Measurements from ENCODE around the gene ESRRA.

Gene ESRRA

DNA sequence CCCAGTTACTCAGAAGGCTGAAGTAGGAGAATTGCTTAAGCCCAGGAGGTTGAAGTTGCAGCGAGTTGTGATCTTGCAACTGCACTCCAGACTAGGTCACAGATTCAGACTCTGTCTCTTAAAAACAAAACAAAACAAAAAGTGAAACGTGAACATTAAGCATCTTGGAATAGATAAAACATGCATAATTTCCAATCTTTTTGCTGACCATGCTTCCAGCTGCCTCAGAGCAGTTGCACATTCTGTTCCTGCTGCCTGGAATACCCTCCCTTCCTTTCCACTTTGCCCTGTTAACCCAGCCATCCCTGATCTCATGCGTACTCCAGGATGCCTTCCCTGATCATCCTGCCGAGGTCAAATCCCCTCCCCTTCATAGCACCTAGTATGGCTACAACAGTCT lies 34.0 kb downstream of the ESRRA start:
- H2AK5ac ChIP-seq (ENCODE audit: low read length, severe bottlenecking): no peak overlapping the region
- H4K91ac ChIP-seq (ENCODE audit: low read length): no peak overlapping the region
- no peak overlapping the region for H3K23ac ChIP-seq (ENCODE audit: low read length in 2 of 2)
- H3K4me1 ChIP-seq (ENCODE audit: control insufficient read depth, insufficient read depth, low read depth, low read length): peaks cover 24% of the 10 kb centered on the region
- H2BK5ac ChIP-seq (ENCODE audit: low read depth, low read length, poor library complexity, severe bottlenecking): no peak overlapping the region
- no peaks in the 10 kb centered on the region for H3K9me3 ChIP-seq (ENCODE audit: control insufficient read depth, low read length)
- H3K36me3 ChIP-seq (ENCODE audit: control insufficient read depth in 1 of 2, insufficient read depth in 2 of 2, low read depth in 1 of 2, low read length in 2 of 2): no peaks in the 10 kb centered on the region
- H2AFZ ChIP-seq (ENCODE audit: low read depth, low read length): no peak overlapping the region
- no peak overlapping the region for H3K14ac ChIP-seq (ENCODE audit: low read length in 2 of 2)
- no peak overlapping the region for H3K4me3 ChIP-seq (ENCODE audit: insufficient read depth in 1 of 2, low read depth in 1 of 2, low read length in 2 of 2)
- WGBS: 70% methylated on average over 2 of the region's 4 CpGs
- H3K79me1 ChIP-seq (replicated peaks; ENCODE audit: low read length, poor library complexity, severe bottlenecking): no peaks in the 10 kb centered on the region
- H2BK12ac ChIP-seq (ENCODE audit: low read length in 2 of 2): no peak overlapping the region
- no peak overlapping the region for H3K4me2 ChIP-seq (ENCODE audit: low read length, poor library complexity, severe bottlenecking)
- H3K27me3 ChIP-seq (ENCODE audit: control insufficient read depth in 1 of 2, insufficient read depth in 1 of 2, low read length in 2 of 2): peaks cover 0 to 13% of the 10 kb centered on the region in 2 experiments
- H3K18ac ChIP-seq (ENCODE audit: low read depth in 1 of 2, low read length in 2 of 2): no peak overlapping the region
- H2BK120ac ChIP-seq (ENCODE audit: low read depth, low read length): no peak overlapping the region
- no peak for DNase-seq
- no peak overlapping the region for H3K9ac ChIP-seq (ENCODE audit: low read length)
- H3K4ac ChIP-seq (ENCODE audit: low read depth in 1 of 2, low read length in 2 of 2): no peak overlapping the region
- no peak overlapping the region for H4K8ac ChIP-seq (ENCODE audit: low read length)
- no peak overlapping the region for H2BK15ac ChIP-seq (ENCODE audit: low read depth, poor library complexity, severe bottlenecking)
- H3K27ac ChIP-seq (ENCODE audit: low read length, poor library complexity, severe bottlenecking): no peak overlapping the region

DNA sequence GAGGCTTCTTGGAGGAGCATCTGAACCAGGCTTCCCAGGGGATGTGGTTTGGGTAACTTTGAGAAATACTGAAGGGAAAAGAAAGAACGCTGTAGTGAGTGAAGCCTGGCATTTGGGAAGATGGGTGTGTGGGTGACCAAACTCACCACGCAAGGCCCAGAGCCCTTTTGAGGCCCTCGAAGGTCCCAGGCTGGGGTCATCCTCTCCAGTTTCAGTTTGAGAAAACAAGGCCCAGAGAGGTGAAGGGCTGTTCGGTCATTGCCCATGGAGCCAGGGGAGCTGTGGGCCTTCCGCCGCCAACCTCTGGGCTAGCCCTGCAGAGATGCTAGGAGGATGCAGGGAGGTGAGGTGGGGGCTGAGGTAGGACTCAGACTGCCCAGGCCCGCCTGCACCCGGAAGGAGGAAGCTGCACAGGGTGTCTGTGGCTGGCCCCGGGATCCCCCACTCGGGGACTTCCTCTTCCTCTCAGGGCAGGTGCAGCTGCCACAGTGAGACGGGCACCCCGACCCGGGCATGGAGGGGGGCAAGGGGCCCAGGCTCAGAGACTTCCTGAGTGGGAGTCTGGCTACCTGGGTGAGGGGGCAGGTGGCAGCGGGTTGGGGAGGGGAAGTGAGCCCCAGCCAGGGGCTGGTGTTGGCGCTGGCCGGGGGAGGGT lies 34.6 kb downstream of the ESRRA start, which contains the start of gene CCDC88B:
CCDC88B (plus strand) TSS at position 451 of the 655 bp plus-strand sequence; CDS start at position 514, 63 bp downstream.
- Histone ChIP-seq H3K27ac (ENCODE audit: low read length, poor library complexity, severe bottlenecking) (no peak within 1 kb of the TSS), H4K91ac (ENCODE audit: low read length) (peak within 1 kb of the TSS; percentile 4), H3K4me1 (ENCODE audit: control insufficient read depth, insufficient read depth, low read depth, low read length) (peaks cover 21% of the 10 kb centered on the region), H3K4ac (ENCODE audit: low read depth in 1 of 2, low read length in 2 of 2) (no peak within 1 kb of the TSS), H3K23ac (ENCODE audit: low read length in 2 of 2) (no peak within 1 kb of the TSS), H3K9me3 (ENCODE audit: control insufficient read depth, low read length) (no peaks in the 10 kb centered on the region), H3K14ac (ENCODE audit: low read length in 2 of 2) (no peak within 1 kb of the TSS), H2AFZ (ENCODE audit: low read depth, low read length) (no peak within 1 kb of the TSS), H3K36me3 (ENCODE audit: control insufficient read depth in 1 of 2, insufficient read depth in 2 of 2, low read depth in 1 of 2, low read length in 2 of 2) (no peaks in the 10 kb centered on the region), H4K8ac (ENCODE audit: low read length) (no peak within 1 kb of the TSS), H2BK5ac (ENCODE audit: low read depth, low read length, poor library complexity, severe bottlenecking) (no peak within 1 kb of the TSS), H2AK5ac (ENCODE audit: low read length, severe bottlenecking) (no peak within 1 kb of the TSS), H3K27me3 (ENCODE audit: control insufficient read depth in 1 of 2, insufficient read depth in 1 of 2, low read length in 2 of 2) (peaks cover 0 to 13% of the 10 kb centered on the region in 2 experiments), H3K18ac (ENCODE audit: low read depth in 1 of 2, low read length in 2 of 2) (peak within 1 kb of the TSS in 1 of 2 experiments; percentile 14), H3K79me1 (replicated peaks; ENCODE audit: low read length, poor library complexity, severe bottlenecking) (no peaks in the 10 kb centered on the region), H3K4me2 (ENCODE audit: low read length, poor library complexity, severe bottlenecking) (no peak within 1 kb of the TSS), H2BK15ac (ENCODE audit: low read depth, poor library complexity, severe bottlenecking) (no peak within 1 kb of the TSS), H2BK12ac (ENCODE audit: low read length in 2 of 2) (no peak within 1 kb of the TSS), H2BK120ac (ENCODE audit: low read depth, low read length) (no peak within 1 kb of the TSS), H3K9ac (ENCODE audit: low read length) (no peak within 1 kb of the TSS), H3K4me3 (ENCODE audit: insufficient read depth in 1 of 2, low read depth in 1 of 2, low read length in 2 of 2) (no peak within 1 kb of the TSS)
- no peak for DNase-seq
- WGBS: 90% methylated on average over 16 of the region's 16 CpGs

DNA sequence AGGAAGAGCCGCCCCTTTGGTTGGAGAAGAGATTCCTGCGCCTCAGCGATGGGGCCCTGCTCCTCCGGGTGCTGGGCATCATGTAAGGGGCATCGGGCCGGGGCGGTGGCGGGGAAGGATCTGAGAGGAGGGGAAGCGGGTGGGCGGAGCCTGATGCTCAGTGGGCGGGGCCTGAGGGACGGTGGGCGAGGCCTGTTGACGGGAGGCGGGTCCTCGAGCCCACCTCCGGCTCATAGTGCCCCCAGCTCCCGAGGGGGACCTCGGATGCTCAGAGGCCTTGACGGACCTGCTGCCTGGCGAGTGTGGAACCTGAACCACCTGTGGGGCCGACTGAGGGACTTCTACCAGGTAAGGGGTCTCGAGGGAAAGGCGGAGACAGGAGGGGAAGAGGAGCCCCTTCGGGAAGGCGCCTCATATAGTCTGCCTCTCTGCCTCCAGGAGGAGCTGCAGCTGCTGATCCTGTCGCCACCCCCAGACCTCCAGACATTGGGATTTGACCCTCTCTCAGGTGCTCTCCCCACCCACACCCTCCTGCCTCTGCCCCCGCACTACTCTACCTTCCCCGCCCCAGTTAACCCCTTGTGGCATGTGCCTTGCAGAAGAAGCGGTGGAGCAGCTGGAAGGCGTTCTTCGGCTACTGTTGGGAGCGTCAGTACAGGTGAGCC lies 35.5 kb downstream of the ESRRA start:
- Histone ChIP-seq H3K14ac (ENCODE audit: low read length in 2 of 2) (no peak overlapping the region), H3K9ac (ENCODE audit: low read length) (no peak overlapping the region), H2BK120ac (ENCODE audit: low read depth, low read length) (no peak overlapping the region), H2BK12ac (ENCODE audit: low read length in 2 of 2) (no peak overlapping the region), H3K27ac (ENCODE audit: low read length, poor library complexity, severe bottlenecking) (no peak overlapping the region), H3K4ac (ENCODE audit: low read depth in 1 of 2, low read length in 2 of 2) (no peak overlapping the region), H4K91ac (ENCODE audit: low read length) (peak overlapping the region; percentile 4), H3K27me3 (ENCODE audit: control insufficient read depth in 1 of 2, insufficient read depth in 1 of 2, low read length in 2 of 2) (peaks cover 0 to 13% of the 10 kb centered on the region in 2 experiments), H2AK5ac (ENCODE audit: low read length, severe bottlenecking) (no peak overlapping the region), H4K8ac (ENCODE audit: low read length) (no peak overlapping the region), H3K4me3 (ENCODE audit: insufficient read depth in 1 of 2, low read depth in 1 of 2, low read length in 2 of 2) (no peak overlapping the region), H3K4me1 (ENCODE audit: control insufficient read depth, insufficient read depth, low read depth, low read length) (peaks cover 15% of the 10 kb centered on the region), H3K4me2 (ENCODE audit: low read length, poor library complexity, severe bottlenecking) (no peak overlapping the region), H3K23ac (ENCODE audit: low read length in 2 of 2) (no peak overlapping the region), H3K9me3 (ENCODE audit: control insufficient read depth, low read length) (no peaks in the 10 kb centered on the region), H2AFZ (ENCODE audit: low read depth, low read length) (no peak overlapping the region), H2BK5ac (ENCODE audit: low read depth, low read length, poor library complexity, severe bottlenecking) (no peak overlapping the region), H2BK15ac (ENCODE audit: low read depth, poor library complexity, severe bottlenecking) (no peak overlapping the region), H3K36me3 (ENCODE audit: control insufficient read depth in 1 of 2, insufficient read depth in 2 of 2, low read depth in 1 of 2, low read length in 2 of 2) (no peaks in the 10 kb centered on the region), H3K18ac (ENCODE audit: low read depth in 1 of 2, low read length in 2 of 2) (peak overlapping the region in 1 of 2 experiments; percentile 14), H3K79me1 (replicated peaks; ENCODE audit: low read length, poor library complexity, severe bottlenecking) (no peaks in the 10 kb centered on the region)
- 33% methylated on average over 23 of the region's 33 CpGs for WGBS
- no peak for DNase-seq

DNA sequence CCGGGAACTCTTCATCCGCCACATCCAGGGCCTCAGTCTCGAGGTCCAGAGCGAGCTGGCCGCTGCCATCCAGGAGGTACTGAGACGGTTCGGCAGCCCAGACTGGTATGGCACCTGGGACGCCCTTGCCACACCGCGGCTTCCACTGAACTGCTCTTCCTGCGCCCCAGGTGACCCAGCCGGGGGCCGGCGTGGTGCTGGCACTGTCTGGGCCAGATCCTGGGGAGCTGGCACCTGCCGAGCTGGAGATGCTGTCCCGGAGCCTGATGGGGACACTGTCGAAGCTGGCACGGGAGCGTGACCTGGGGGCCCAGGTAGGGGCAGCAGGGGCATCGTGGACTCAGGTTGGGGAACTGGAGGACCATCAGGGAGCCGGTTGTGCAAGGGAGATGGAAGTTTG lies 36.1 kb downstream of the ESRRA start:
- Histone ChIP-seq H2BK15ac (ENCODE audit: low read depth, poor library complexity, severe bottlenecking) (no peak overlapping the region), H2AFZ (ENCODE audit: low read depth, low read length) (no peak overlapping the region), H4K91ac (ENCODE audit: low read length) (no peak overlapping the region), H2AK5ac (ENCODE audit: low read length, severe bottlenecking) (no peak overlapping the region), H3K79me1 (replicated peaks; ENCODE audit: low read length, poor library complexity, severe bottlenecking) (no peaks in the 10 kb centered on the region), H3K27me3 (ENCODE audit: control insufficient read depth in 1 of 2, insufficient read depth in 1 of 2, low read length in 2 of 2) (peaks cover 0 to 13% of the 10 kb centered on the region in 2 experiments), H3K27ac (ENCODE audit: low read length, poor library complexity, severe bottlenecking) (no peak overlapping the region), H3K18ac (ENCODE audit: low read depth in 1 of 2, low read length in 2 of 2) (no peak overlapping the region), H3K4me2 (ENCODE audit: low read length, poor library complexity, severe bottlenecking) (no peak overlapping the region), H4K8ac (ENCODE audit: low read length) (no peak overlapping the region), H3K23ac (ENCODE audit: low read length in 2 of 2) (no peak overlapping the region), H2BK12ac (ENCODE audit: low read length in 2 of 2) (no peak overlapping the region), H3K9ac (ENCODE audit: low read length) (no peak overlapping the region), H3K36me3 (ENCODE audit: control insufficient read depth in 1 of 2, insufficient read depth in 2 of 2, low read depth in 1 of 2, low read length in 2 of 2) (no peaks in the 10 kb centered on the region), H3K4me3 (ENCODE audit: insufficient read depth in 1 of 2, low read depth in 1 of 2, low read length in 2 of 2) (no peak overlapping the region), H3K9me3 (ENCODE audit: control insufficient read depth, low read length) (no peaks in the 10 kb centered on the region), H2BK120ac (ENCODE audit: low read depth, low read length) (no peak overlapping the region), H3K14ac (ENCODE audit: low read length in 2 of 2) (no peak overlapping the region), H2BK5ac (ENCODE audit: low read depth, low read length, poor library complexity, severe bottlenecking) (no peak overlapping the region), H3K4ac (ENCODE audit: low read depth in 1 of 2, low read length in 2 of 2) (no peak overlapping the region), H3K4me1 (ENCODE audit: control insufficient read depth, insufficient read depth, low read depth, low read length) (peaks cover 14% of the 10 kb centered on the region)
- 86% methylated on average over 21 of the region's 21 CpGs for WGBS
- DNase-seq: no peak

All from mesenchymal stem cell (in vitro differentiated cells and primary cell).